Left hindlimb (tissue), 1 donor: Measurements from ENCODE around the gene ZNF496.
A peak's percentile ranks its signal among the peaks of the same experiment; 100 is the strongest.
"Not testable (repeated sequence)": the region's sequence is repeated elsewhere in the genome, so short reads cannot be mapped to it uniquely, and the experiment has no call there.

ENCODE experiments used
- DNase-seq: peaks from one replicate; pipeline ENCODE4 v3.0.0-alpha.2; 2018

Gene ZNF496

GRCh38 chr1:247331525-247332214, at the start of gene ZNF496:
Gene ZNF496 (minus strand): TSS chr1:247331867. CDS start chr1:247329578, 2,289 bp downstream.
- DNase-seq = peak; percentile 92

GRCh38 chr1:247378334-247379073, 46.8 kb upstream of the ZNF496 start:
- no peak for DNase-seq

DNA sequence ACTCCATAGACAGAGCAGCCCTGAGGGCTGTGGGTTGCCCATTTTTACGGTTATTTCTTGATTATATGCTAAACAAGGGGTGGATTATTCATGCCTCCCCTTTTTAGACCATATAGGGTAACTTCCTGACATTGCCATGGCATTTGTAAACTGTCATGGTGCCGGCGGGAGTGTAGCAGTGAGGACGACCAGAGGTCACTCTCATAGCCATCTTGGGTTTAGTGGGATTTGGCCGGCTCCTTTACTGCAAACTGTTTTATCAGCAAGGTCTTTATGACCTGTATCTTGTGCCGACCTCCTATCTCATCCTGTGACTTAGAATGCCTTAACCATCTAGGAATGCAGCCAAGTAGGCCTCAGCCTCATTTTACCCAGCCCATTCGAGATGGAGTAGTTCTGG, 46.0 kb upstream of the ZNF496 start:
- not testable (repeated sequence) for DNase-seq

DNA sequence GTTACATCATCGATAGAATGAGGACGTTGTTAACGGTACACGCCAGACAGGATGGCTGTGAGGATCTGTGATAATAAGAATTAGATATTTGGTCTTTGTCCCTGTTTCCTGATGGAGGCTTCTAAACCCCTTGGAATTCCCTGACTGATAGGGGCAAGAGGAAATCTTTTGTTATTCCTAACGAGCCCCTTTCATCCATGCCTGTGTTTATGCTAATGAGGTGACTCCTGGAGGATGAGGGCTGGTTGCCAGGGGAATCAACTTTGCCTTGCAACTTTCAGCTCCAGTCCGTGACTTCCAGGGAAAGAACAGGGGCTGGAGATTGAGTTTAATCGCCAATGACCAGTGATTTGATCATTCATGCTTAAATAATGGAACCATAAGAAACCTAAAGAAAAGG, 45.0 kb upstream of the ZNF496 start:
- no peak for DNase-seq

DNA sequence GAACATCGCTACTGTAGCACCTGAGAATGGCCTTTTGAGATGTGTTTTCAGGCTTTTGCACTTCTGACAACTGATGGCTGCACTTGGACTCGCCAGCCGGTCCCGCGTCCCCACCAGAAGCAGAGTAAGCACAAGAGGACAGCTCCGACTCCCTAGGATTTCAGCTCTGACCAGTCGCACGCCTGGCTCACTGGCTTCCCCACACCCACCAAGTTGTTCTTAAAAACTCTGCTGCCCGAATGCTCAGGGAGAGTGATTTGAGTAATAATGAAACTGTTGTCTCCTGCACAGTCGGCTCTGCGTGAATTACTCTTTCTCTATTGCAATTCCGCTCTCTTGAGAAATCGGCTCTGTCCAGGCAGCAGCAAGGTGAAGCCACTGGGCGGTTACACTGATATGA, 44.1 kb upstream of the ZNF496 start:
- no peak for DNase-seq

- not testable (repeated sequence) for DNase-seq
These were observed 43.1 kb upstream of the ZNF496 start for GRCh38 chr1:247374651-247375334.

DNA sequence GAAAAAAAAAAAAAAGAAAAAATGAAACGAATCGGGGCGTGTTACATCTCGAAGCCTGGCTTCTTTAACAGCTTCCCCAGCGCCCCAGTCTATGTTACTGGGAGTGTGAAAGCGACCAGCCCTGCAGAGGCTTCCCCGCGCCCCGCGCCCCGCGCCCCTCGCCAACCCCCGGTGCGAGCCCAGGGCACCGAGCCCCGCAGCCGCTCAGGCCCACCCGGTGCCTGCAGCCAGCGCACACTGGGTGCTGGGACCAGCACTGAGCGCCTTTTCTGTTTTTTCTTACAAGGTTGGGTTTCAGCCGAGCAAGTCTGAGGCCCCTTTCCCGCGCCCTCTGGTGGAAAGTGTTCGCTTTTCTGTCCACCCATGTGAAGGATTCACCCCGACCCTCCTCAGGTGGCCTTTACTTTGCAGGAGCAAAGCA, 42.1 kb upstream of the ZNF496 start:
- DNase-seq = peak; percentile 48

GRCh38 chr1:247371801-247372259, 40.2 kb upstream of the ZNF496 start:
- DNase-seq = no peak

GRCh38 chr1:247370786-247371732, 39.4 kb upstream of the ZNF496 start:
- DNase-seq = no peak

DNA sequence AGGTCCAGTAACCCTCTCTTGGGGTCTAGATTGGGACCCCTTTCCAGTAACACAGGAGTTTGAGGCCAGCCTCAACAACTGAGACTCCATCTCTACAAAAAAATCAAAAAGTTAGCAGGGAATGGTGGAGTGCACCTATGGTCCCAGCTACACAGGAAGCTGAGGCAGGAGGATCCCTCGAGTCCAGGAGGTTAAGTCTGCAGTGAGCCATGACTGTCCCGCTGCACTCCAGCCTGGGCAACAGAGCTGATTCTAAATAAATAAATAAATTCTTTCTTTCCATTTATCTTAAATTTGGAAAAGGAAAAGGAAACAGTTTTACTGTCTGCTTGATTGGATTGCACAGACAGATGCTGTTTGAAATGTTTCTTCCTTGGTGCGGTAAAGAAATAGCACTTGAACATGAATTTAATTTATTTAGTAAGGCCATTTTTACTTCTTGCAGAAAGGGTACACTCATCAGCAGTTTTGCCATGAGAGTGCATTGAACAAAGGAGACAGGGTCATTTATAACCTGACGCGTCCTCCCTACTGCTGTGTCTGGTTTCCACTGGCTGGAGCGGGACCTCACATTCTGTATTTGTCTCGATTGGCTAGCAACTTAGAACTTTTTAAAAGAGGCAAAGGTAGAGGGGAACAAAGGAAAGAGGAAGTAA, 37.0 kb upstream of the ZNF496 start:
- no peak for DNase-seq

- no peak for DNase-seq
These were observed 36.2 kb upstream of the ZNF496 start for GRCh38 chr1:247367786-247368422.

- no peak for DNase-seq
These were observed 35.4 kb upstream of the ZNF496 start for GRCh38 chr1:247366926-247367645.

DNA sequence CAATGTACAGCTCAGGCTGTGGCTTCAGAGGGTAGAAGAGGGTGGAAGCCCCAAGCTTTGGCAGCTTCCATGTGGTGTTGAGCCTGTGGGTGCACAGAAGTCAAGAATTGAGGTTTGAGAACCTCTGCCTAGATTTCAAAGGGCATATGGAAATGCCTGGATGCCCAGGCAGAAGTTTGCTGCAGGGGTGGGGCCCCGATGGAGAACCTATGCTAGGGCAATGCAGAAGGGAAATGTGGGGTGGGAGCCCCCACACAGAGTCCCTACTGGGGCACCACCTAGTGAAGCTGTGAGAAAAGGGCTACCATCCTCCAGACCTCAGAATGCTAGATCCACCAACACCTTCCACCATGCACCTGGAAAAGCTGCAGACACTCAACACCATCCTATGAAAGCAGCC, 34.7 kb upstream of the ZNF496 start:
- DNase-seq = not testable (repeated sequence)

DNA sequence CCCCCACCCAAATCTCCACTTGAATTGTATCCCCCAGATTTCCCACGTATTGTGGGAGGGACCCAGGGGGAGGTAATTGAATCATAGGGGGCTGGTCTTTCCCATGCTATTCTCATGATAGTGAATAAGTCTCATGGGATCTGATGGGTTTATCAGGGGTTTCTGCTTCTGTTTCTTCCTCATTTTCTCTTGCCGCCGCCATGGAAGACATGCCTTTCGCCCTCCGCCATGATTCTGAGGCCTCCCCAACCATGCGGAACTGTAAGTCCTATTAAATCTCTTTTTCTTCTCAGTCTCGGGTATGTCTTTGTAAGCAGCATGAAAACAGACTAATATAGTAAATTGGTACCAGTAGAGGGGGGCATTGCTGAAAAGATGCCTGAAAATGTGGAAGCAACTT, 33.4 kb upstream of the ZNF496 start:
- no peak for DNase-seq

DNA sequence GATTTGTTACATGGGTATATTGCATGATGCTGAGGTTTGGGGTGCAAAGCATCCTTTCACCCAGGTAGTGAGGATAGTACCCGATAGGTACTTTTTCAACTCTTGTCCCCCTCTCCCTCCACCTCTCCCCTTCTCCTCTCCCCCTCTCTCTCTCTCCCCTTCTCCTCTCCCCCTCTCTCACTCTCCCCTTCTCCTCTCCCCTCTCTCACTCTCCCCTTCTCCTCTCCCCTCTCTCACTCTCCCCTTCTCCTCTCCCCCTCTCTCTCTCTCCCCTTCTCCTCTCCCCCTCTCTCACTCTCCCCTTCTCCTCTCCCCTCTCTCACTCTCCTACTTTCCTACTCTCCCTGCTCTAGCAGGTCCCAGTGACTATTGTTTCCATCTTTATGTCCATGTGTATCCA, 31.3 kb upstream of the ZNF496 start:
- DNase-seq = not testable (repeated sequence)

- DNase-seq = no peak
These were observed 30.5 kb upstream of the ZNF496 start for GRCh38 chr1:247362153-247362552.

DNA sequence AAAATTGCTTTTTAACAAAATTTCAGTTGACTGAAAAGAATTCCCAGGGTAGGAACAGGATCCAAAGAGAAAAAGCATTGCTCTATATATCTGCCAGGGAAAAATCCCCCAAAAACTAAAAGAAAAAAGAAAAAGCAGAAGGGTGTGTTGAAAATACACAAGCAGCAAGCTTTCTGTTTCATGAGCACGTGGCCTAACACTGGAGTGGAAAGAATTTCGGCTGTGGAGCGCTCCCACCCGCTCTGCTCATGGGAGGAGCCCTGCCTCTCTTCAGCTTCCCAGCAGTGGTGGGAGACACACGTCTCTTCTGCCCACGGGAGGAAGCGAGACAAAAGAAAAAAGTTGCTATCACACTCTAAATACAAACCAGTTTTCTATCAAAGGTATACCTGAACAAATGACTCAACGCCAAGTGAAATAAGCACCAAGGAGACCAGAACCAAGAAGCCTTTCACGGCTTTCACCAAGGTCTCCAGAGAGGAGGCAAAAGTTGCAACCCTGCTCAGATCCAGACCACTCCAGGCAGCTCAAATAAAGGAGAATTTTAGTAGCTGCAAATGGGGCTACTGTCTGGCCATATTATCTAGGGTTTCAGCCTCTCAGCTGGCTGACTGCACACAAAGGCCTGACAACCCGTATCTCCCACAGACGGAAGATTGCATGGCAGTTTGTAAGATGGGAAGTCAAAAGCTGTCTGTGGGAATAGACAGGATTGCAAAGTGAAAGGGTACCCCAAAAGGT, 29.5 kb upstream of the ZNF496 start:
- DNase-seq = peak; percentile 56

GRCh38 chr1:247360116-247360898, 28.6 kb upstream of the ZNF496 start:
- DNase-seq = no peak

DNA sequence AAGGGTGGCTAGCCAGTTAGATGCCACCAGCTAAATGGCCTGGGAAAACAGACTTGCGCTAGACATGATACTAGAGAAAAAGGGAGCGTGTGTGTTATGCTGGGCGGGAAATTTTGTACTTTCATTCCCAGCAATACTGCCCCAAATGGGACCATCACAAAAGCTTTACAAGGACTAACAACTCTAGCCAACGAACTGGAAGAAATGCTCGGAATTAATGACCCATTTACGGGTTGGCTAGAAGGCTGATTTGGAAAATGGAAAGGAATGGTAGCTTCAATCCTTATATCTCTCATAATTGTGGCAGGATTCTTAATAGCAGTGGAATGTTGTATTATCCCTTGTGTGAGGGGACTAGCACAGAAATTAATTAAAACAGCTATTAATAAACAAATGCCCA, 27.9 kb upstream of the ZNF496 start:
- DNase-seq = no peak
